Endothelial cell of hepatic sinusoid (primary cell): ENCODE data around the gene NKAIN4.

ENCODE experiments used
- in situ Hi-C: cut with HindIII; loops from 2 replicates; pipeline ENCODE4 v1.10.0; 2017; ENCODE audit warnings: low sequenced_read_pairs

NKAIN4 gene

DNA sequence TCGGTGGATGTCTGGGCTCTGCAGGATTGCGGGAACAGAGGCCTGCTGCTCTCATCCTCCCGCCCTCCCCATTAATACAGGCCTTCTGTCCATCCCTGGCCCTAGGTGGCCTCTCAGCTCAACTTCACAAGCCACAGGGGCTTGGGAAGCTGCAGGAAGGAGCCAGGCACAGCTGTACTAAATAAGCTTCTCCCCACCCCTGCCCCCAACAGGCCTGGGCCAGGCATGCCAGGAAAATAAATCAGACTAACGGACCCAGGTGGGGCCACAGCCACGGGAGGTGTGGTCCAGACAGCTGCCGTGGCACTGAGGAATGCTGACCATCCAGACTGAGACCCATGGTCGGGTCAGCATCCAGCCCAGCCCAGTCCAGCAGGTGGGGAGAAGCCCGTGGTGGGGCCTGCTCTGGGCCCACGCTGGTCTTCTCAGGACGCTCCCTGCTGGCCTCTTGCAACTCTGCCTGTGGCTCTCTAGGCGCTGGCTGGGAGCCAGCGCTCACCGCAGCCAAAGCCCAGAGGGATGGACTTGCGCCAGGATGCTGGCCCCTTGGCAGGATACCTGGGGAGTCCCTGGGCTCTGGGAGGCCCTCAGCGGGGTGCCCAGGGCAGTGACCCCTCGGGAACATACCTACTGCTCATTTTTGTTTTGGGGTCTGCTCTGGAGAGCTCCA is 29.7 kb downstream of the NKAIN4 start:
- in situ Hi-C loops: loop anchor here (5.0 to 25.0 kb wide), 5 partner anchors 53 to 287 kb away; partner anchors contain the start of genes DIDO1 and GID8

DNA sequence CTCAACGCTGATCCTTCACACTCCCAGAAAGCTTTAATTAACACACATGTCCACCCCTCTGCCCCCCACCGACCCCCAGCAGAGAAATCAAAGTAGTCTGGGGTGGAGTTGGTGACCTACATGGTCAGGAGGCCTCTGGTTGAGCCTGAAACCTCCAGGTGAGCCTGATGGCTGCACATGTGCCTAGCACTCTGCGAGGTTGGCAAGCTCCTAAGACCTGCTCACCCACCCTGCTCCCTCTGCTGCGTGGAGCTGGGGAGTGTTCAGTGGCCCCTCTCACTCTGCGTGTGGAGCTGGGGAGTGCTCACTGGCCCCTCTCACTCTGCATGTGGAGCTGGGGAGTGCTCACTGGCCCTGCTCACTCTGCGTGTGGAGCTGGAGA is 30.4 kb downstream of the NKAIN4 start:
- in situ Hi-C loops: loop anchor here (5.0 to 25.0 kb wide), 5 partner anchors 53 to 287 kb away; partner anchors contain the start of genes DIDO1 and GID8

DNA sequence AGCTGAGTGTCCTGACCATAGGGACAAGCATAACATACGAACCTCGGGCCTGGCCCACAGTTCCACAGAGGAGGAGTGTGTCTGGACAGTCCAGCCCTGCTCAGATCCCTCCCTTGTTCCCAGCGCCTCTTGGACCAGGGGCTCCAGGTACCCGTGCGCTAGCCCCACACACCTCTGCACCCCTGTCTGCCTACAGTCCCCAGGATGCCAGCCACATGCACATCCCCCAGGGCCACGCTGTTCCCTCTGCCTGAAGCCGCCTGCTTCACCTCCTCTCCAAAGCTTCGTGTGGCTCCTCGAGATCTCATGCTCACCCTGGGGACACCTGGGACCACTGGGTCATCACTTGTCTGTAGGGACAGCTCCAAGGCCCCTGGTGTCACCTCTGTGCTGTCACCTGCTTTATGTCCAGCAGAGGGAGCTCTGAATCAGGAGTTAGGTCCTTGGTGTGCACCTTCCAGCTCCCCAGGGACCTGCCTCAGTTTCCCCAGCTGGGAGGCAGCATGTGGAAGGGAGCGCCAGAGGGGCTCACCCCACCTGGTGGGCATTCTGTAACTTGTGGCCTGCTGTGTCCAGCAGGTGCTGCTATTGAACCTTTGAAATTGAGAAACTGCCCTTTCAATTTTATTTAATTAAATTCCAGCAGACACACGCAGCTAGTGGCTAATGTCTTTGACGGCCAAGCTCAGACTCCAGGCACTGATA is 31.0 kb downstream of the NKAIN4 start:
- in situ Hi-C loops: loop anchor here (5.0 to 25.0 kb wide), 5 partner anchors 54 to 286 kb away; partner anchors contain the start of genes DIDO1 and GID8

DNA sequence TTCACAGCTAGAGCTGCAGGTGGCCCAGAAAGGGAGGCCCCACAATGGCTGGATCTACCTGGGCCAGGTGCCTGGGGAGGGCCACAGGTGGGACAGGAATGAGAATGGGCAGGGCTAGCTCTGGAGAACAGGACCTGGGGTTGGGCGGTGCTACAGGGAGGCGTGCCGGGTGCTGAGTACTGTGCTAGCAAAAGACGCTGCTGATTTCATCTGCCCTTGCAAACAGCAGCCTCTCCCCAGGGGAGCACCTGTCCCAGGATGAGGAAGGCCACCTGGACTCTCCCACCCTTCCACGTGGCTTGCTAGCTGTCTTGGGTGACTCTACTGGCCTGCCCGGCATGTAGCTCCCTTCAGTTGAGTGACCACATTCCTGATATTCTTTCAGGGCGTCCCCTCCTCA is 31.7 kb downstream of the NKAIN4 start:
- in situ Hi-C loops: loop anchor here (5.0 to 25.0 kb wide), 5 partner anchors 55 to 285 kb away; partner anchors contain the start of genes DIDO1 and GID8

DNA sequence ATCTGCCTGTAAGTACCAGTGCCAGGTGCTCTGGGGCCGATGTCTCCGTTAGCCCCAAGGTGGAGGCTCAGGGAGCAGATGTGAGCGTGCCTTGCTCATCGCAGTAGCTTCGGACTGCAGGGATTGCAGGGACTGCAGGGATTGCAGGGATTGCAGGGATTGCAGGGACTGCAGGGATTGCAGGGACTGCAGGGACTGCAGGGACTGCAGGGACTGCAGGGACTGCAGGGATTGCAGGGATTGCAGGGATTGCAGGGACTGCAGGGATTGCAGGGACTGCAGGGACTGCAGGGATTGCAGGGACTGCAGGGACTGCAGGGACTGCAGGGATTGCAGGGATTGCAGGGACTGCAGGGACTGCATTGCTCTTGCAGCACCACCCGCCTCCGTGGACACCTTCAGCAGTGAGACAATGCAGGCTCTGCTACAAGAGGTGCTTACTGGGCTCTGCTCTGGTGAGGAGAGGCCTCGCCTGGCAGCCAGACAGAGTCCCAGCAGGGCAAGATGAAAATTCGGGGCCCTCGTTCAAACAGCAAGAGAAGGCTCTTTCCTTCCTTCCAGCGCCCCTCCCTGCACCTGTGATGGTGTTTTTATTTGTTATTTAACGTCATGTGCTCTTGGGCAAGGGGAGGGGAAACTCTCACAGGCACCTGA is 32.7 kb downstream of the NKAIN4 start:
- in situ Hi-C loops: loop anchor here (5.0 to 25.0 kb wide), 5 partner anchors 56 to 284 kb away; partner anchors contain the start of genes DIDO1 and GID8

DNA sequence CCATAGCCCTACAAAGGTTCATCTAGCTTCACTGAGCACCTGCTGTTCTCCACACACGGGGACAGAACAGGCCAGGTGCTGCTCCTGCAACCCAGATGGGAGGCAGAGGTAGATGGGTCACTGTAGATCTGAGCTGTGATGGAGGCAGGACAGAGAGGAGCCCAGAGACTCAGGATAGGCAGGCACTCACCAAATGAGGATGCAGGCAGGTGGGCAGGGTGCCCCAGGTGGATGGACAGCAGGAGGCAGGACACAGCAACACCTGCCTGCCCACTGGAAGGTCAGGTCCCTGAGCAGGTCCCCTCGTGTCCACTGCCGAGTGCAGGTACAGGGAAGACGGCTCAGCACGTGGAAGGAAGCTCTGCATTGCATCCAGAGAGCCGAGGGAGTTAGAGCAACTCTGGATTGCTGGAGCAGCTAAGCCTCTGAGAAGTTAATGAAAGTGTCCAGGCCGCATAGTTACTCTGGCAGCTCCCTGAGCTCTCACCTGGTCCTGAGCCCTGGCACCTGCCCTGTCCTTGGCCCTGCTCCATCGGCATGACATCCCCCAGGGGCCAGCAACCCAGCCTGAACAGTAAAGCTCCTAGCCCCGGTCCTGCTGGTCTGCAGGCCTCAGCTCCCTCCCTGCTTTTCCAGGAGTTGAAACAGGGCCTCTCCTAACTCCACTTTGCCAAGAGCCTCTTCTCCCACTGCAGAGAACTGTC is 33.4 kb downstream of the NKAIN4 start:
- in situ Hi-C loops: loop anchor here (5.0 to 25.0 kb wide), 5 partner anchors 56 to 284 kb away; partner anchors contain the start of genes DIDO1 and GID8

DNA sequence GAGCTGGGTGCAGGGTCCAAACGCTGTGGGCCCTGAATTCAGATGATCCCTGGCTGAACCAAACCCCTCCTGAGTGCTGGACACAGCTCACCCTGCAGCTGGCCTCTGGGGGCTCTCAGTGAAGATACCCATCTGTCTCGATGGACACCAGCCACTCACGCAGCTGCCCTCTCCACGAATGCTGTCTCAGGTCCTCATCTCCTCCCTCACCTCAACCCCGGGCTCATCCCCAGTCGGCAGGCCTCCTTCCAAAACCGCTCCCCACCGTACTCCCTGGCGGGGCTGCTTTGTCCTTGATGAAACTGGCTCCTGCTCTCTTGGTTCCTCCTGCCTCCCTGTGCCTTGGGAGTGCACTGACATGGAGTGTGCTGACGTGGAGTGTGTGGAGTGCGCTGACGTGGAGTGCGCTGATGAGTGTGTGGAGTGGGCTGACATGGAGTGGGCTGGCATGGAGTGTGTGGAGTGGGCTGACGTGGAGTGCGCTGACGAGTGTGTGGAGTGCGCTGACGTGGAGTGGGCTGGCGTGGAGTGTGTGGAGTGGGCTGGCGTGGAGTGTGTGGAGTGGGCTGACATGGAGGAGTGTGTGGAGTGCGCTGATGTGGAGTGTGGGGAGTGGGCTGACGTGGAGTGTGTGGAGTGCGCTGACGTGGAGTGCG is 34.3 kb downstream of the NKAIN4 start:
- in situ Hi-C loops: loop anchor here (5.0 to 25.0 kb wide), 5 partner anchors 57 to 283 kb away; partner anchors contain the start of genes DIDO1 and GID8

DNA sequence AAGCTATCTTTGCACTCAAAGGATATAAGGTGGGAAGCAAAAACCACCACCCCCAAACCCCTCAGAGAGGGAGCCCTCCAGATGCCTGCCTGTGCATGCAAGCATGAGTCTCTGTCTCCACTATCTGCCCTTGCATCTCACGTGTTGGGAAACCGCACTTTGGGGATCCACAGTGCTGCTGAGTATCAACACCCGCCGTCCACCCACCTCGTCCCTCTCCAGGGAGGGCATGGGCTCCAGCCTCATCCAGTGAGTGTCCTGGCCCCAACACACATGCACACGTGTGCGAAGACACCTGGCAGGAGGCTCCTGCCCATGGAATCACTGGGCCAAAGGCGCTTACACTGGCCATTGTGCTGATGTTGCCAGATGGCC is 34.8 kb downstream of the NKAIN4 start:
- in situ Hi-C loops: loop anchor here (25.0 kb wide), 1 partner anchor 282 kb away; the partner anchor contains the start of genes DIDO1 and GID8

DNA sequence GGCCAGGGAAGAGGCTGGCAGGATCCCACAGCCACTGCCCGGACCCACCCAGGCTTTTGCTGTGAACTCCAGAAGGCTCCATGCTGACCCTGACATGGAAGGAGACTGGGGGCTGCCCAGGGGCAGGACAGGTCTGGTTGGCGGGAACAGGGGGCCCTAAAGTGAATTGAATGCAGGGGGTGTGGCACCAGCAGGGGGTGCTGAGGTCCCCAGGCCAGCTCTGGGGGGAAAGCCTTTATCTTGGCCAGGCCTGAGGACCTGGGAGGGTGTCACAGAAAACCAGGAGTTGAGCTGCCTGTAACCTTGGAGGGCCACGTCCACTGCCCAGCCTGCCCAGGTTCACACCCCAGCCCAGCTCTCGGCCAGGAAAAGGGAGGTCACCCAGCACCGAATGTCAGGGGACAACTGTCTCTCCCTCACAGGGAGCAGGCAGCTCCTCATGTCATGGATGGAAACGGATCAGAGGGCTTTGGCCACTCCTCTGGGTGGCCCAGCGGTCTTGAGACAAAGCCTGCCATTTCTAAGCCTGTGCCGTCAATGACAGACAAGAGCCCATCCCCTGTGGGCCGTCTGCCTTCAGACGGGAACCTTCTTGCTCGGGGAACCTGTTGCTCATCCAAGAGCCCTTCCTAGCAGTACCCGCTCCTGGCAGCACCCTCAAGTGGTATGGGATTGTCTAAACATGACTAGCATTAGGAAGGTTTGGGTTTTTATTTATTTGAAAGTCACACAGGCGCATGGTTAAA is 35.4 kb downstream of the NKAIN4 start:
- in situ Hi-C loops: loop anchor here (25.0 kb wide), 1 partner anchor 282 kb away; the partner anchor contains the start of genes DIDO1 and GID8

DNA sequence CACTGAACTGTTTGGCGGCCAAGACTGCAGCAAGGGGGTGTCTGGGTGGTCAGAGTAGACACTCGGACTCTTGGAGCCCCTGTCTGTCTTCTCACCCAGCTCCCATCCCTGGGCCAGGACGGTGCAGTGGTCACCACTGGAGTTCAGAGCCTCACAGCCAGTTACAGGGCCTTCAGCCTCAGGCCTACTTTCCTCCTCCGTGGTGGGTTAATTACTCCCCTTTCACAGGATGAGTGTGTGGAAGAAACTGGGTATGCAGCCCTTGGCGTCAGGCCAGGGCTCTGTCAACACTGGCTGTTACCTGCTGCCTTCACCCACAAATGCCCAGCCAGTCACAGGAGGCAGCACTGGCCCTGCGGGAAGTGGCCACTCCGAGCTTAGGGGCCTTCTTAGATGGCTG is 36.6 kb downstream of the NKAIN4 start:
- in situ Hi-C loops: loop anchor here (25.0 kb wide), 1 partner anchor 280 kb away; the partner anchor contains the start of genes DIDO1 and GID8

DNA sequence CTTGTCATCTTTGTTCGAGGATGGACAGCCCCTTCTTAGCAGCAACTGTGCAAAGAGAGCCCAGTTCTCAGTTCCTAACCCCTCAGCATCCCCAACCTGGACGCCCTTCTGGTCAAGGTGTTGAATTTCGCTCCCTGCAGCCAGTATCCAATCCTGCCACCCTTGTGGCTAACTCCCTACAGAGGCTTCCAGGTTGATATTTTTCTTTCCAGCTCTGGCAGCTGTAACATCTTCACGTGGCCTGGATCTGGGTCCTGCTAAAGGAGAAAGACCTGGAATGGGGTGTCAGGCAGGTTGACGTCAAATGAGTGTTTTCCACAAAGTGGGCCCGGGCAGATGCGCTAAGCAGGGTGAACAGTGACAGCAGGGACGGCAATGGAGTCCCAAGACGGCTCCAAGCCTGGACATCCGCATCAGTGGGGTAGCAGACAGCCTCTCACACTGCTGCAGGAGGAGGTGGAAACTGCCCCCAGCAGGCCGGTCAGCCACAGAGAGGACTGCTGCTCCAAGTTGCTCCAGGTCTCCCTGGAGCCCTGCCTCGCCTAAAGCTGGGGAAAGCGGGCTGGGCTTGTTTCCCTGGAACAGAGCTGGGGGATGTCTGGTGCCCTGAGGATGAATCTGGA is 37.3 kb downstream of the NKAIN4 start:
- in situ Hi-C loops: loop anchor here (25.0 kb wide), 1 partner anchor 280 kb away; the partner anchor contains the start of genes DIDO1 and GID8

DNA sequence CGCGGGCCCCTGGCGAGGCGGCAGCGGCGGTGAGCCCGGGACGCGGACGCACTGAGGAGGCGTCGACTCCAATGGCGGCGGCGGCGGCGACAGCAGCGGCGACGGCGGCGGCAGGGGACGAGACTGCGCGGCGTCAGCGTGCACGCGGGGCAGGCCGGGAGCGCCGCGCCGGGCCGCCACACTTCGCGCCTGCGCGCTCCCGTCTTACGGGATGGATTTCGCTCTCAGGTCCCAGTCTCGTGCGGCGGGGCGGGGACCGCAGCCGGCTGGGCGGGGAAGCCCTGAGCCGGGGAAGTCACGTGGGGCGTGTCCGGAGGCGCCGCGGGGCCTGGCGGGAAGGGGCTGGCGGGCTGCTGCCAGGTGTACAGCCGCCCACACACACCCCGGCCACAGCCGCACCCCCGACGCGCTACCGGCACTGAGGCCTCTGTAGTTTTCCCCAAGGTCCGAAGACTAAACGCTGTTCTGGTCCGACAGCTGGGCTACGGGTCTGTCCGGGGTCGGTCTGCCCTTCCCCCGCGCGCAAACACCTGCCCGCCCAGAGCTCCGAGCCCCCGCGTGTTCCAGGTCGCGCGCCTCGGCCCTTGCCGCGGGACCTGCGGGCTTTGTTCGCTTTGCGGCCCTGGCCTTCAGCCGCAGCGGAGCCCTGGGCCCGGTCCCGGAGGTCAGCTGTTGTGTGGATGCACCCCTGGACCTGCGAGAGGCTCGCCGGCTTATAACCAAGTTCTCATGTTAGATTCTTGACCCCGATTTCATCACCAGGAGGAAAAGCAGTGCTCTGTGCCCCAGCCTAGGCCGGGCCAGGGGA is 38.0 kb downstream of the NKAIN4 start, which contains the start of gene YTHDF1:
Gene YTHDF1, minus strand, starts transcription at position 91 of the 808 bp plus-strand sequence. CDS start 239 bp downstream, outside the sequence.
- in situ Hi-C loops: loop anchor here (25.0 kb wide), 1 partner anchor 279 kb away; the partner anchor contains the start of genes DIDO1 and GID8

DNA sequence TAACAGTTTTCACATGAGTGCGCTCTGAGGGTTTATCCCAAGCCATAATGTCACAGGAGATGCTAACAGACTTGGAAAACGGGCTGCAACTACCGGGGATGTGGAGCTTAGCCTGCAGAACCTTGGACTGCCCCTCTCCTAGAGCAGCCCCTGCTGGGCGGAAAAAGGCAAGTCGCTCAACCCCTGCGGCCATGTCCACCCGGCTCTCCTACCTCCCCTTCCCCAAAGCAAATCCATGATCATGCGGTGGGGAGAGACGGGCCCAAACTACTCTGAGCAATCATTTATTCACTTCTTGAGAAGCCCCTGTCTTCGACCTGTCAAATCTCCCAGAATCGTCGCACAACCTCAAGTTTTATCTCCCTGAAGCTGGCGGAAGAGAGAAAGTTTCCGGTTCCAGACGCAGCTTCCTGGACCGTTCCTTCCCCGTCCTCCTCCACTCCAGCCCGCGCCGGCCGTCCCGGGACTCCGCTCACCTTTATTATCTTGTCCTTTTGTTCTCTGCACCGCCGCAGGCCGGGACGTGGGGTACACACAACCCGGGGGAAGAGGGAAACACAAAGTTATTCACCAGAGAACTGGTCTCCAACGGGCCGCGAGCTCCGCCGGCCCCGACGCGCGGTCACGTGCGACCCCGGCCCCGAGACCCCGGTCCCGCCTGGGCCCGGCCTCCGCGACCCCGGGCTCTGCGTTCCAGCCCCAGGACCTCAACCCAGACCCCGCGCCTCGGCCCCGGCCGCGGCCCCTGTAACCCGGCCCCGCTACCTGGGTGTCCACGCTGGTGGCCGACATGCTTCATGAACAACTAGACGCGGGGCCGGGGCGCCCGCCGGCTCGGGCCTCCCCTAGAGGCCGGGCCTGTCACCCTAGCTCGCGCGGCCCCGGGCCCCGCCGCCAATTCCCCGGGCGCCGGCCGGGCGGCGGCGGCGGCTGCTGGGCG is 38.9 kb downstream of the NKAIN4 start:
- in situ Hi-C loops: loop anchor here (25.0 kb wide), 1 partner anchor 278 kb away; the partner anchor contains the start of genes DIDO1 and GID8

DNA sequence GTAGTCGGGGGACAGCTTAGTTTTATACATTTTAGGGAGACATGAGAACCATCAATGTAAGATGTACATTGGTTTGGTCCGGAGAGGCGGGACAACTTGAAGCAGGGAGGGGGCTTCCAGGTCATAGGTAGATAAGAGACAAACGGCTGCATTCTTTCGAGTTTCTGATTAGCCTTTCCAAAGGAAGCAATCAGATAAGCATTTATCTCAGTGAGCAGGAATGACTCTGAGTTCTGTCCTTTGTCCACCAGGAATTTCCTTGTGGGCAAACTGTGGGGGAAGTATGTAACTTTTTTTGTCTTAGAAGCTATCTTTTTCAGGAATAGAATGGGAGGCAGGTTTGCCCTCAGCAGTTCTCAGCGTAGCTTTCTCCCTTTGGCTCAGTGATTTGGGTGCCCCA is 39.7 kb downstream of the NKAIN4 start:
- in situ Hi-C loops: loop anchor here (25.0 kb wide), 1 partner anchor 277 kb away; the partner anchor contains the start of genes DIDO1 and GID8

DNA sequence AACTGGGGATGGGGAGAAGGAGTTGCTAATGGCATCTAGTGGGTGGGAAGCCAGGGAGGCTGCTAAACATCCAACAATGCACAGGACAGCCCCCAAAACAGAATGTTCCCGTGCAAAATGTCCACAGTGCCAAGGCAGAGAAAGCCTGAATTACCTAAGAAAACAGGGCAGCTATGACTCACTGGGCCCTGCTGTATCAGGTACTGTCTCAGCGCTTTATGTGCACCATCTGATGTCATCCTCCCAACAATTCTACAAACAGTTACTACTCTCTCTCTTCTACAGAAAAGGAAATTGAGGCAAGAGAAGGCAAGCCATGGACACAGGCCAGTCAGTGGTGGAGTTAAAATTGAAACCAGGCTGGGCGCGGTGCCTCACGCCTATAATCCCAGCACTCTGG is 41.5 kb downstream of the NKAIN4 start:
- in situ Hi-C loops: loop anchor here (25.0 kb wide), 1 partner anchor 275 kb away; the partner anchor contains the start of genes DIDO1 and GID8

DNA sequence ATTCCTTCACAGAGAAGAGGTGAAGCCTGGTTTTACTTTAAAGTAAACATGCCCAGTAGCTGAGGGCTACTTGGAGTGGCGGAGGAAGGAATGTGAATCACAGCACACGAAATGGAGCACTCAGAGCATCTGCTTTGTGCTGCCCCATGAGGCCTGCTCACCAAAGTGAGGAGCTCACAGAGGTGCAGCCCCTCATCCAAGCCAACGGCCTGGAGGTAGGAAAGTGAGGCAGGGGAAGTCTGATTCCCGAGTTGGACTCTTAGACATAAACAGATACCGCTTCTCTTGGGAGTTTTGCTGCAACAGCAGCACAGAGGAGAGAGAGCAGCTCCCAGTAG is 41.9 kb downstream of the NKAIN4 start:
- in situ Hi-C loops: loop anchor here (25.0 kb wide), 1 partner anchor 275 kb away; the partner anchor contains the start of genes DIDO1 and GID8
